T-helper 2 cell treated with Interferon-gamma antibody and Interleukin-4, amounts not matched to agents 100 ng/mL and 5 ng/mL, for 36 hours (primary cell): Measurements from ENCODE around the gene TMEM258. TPM values are rescaled to one million over a fixed set of nuclear protein-coding genes. Genes with fewer than 3 reads are reported as not detected.

Source experiments
- intact Hi-C: fragments of 100-400 bp; cut with micrococcal nuclease; formaldehyde crosslinking; loops from one replicate; pipeline ENCODE4 v1.15.1; 2023
- total RNA-seq: library from RNA; stranded (reverse); gene quantifications from 2 replicates; pipeline ENCODE4 v1.2.3, GENCODE V29; 2022

The TMEM258 gene
- total RNA-seq: 174 and 179 TPM in 2 replicates

GRCh38 chr11:61792310-61793082 lies at the start of gene TMEM258, which contains the start of gene FEN1:
TSS of gene TMEM258 (minus strand) at chr11:61792599. CDS start at chr11:61792558, 41 bp downstream.
TSS of gene FEN1 (plus strand) at chr11:61792911. CDS start at chr11:61795362, 2,451 bp downstream.
- intact Hi-C loops: loop anchor here (1.0 to 5.0 kb wide), 6 partner anchors 23 to 331 kb away; partner anchors contain the start of genes FADS2 and FTH1

DNA sequence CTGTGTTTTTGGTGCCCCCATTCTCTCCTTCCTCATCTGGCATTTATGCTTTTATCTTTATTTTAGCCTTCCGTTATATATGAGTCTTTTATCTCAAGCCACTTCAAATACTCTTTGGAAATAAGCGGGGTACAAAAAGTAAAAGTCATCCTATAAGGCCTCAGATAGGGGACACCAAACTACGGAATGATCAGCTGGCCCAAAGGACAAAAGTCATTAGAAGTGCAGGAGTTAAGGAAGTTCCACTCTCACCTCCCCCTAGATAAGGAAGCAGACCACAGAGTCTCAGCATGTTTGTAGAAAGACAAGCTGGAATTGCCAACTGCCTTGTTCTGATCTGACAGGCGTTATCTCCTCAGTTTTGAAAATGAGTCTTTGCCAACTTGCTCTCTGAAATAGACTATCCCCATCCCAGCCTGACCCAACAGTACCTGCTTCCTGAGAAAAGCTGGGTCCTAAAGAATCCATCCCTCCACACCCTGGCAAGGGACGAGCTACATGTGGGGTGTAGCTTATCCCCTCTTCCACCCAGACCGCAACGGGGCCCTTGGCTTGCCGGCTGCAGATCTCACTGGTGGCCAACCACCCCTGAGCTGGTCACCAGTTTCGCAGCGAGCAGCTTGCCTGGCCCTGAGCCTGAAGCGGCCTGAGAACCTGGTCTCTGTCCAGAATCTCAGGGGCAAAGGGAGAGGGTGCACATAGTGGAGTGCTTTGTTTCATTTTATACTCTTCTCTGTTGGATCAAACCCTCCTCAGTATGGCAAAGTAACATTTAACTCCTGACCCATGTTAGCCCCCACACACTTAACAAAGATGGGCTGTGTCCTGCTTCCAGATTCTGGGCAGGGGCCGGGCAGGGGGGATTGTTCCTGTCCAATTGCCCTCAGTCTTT lies 49.5 kb upstream of the TMEM258 start:
- intact Hi-C loops: no loop called here

DNA sequence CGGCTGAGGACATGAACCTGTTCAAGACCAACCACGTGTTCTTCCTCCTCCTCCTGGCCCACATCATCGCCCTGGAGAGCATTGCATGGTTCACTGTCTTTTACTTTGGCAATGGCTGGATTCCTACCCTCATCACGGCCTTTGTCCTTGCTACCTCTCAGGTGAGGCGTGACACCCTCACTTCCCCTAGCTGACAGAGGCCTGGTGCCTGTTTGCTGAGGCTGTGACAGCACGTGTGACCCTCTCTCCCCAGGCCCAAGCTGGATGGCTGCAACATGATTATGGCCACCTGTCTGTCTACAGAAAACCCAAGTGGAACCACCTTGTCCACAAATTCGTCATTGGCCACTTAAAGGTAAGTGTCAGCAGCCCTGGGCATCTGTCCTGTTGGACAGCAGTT lies 48.0 kb upstream of the TMEM258 start:
- intact Hi-C loops: no loop called here

DNA sequence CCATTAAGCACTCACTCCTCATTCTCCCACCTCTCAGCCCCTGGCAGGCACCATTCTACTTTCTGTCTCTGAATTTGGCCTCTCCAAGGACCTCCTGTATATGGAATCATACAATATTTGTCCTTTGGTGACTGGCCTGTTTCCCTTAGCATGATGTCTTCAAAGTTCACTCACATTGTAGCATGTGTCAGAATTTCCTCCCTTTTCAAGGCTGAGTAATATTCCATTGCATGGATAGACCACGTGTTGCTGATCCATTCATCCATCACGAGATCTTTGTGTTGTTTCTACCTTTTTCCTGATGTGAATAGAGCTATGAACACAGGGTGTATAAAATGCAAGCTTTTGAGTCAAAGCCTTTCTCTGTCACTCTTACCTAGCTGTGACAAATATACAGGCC lies 47.3 kb upstream of the TMEM258 start:
- intact Hi-C loops: no loop called here

DNA sequence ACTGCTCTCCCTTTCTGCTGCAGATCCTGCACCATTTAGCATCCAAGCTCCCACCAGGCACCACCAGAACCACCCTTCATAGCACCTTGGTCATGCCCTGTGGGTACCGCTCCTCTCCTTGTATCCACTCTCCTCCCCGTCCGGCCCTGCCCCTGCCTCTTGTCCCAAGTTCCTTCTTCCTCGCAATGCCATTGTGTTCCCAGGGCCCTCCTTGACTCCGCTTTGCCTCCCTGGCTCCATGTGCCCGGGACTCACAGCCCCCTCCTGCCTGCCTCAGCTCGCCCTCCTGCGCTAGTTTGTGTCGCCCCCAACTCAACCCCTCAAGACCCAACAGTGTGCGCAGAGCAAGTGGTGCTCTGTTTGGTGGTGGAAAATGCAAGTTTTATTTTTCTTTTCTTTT lies 46.5 kb upstream of the TMEM258 start:
- intact Hi-C loops: no loop called here

- intact Hi-C loops: no loop called here
These were observed 46.1 kb upstream of the TMEM258 start for GRCh38 chr11:61838501-61838900.

DNA sequence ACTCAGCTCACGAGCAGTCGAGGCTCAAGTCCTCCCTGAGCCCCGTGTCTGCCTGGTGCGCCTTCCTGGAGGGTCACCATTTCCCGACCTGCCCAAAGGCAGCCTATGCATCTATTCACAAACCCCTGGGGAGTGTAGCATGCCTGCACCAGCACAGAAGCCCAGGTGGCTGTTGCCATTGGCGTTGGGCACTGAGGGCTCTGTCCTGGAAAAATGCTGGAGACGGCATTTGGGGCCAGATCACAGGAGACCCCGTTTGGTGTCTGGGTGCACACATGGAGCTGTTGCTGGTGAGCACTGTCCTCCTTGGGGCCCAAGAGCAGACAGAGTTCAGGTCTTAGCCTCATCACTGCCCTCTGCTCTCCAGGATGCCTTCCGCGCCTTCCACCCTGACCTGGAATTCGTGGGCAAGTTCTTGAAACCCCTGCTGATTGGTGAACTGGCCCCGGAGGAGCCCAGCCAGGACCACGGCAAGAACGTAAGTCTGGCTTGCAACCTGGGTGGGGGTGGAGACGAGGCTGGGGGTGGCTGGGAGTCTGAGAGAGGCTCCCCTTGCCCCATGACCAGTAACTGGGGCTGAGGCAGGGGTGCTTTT lies 45.1 kb upstream of the TMEM258 start:
- intact Hi-C loops: no loop called here

DNA sequence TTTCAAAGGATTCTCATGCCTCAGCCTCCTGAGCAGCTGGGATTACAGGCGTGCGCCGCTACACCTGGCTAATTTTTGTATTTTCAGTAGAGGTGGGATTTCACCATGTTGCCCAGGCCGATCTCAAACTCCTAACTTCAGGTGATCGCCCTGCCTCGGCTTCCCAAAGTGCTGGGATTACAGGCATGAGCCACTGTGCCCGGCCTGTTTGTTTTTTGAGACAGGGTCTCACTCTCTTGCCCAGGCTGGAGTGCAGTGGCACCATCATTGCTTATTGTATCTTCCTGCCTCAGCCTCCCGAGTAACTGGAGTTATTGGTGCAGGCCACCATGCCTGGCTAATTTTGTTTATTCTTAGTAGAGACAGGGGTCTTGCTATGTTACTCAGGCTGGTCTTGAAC lies 43.8 kb upstream of the TMEM258 start:
- intact Hi-C loops: no loop called here

- intact Hi-C loops: loop anchor here (2.0 to 5.0 kb wide), 3 partner anchors 18 to 288 kb away; partner anchors contain the start of genes FADS1, FADS3 and INCENP
These were observed 42.1 kb upstream of the TMEM258 start for GRCh38 chr11:61834278-61835048.

GRCh38 chr11:61833926-61834277 lies 41.5 kb upstream of the TMEM258 start:
- intact Hi-C loops: loop anchor here (2.0 to 5.0 kb wide), 3 partner anchors 17 to 288 kb away; partner anchors contain the start of genes FADS1, FADS3 and INCENP

DNA sequence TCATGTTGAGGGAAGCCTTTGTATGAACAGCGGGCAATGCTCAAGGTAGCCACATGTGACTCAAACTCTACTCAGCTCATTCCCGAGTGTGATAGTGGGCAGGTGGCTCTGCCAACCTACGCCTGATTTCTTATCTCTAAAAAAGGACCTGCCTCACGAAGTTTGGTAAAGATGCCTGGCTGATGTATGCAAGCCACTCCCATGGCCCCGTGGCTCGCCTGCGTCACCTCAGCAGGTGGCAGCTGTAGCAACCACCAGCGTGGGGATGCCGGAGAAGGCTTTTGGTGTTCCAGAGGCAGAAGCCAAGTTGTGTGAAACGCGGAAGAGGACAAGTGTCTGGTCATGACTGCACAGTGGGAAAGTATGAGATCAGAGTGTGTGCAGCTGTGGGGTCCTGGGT lies 41.1 kb upstream of the TMEM258 start:
- intact Hi-C loops: loop anchor here (5.0 kb wide), 2 partner anchors 59 to 289 kb away; partner anchors contain the start of genes FADS3 and INCENP

DNA sequence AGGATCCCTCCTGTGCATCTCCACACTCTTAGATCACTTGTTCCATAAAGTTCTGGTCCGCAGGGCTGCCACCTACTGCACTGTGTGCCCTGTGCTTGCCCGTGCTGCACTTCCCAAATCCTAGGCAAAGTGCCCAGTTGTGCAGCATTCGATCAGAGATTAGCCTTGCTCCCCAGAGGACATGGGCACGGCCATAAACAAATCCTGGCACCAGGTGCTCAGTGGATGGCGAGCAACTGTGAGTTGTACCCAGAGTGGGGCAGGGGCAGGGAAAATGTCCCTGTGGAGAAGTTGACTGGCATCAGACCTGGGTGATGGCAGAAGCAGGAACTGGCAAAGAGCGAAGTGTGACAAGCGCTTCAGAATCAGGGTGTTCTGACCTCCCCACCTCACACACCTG lies 40.4 kb upstream of the TMEM258 start:
- intact Hi-C loops: loop anchor here (5.0 kb wide), 2 partner anchors 60 to 290 kb away; partner anchors contain the start of genes FADS3 and INCENP

GRCh38 chr11:61832207-61832606 lies 39.8 kb upstream of the TMEM258 start:
- intact Hi-C loops: loop anchor here (5.0 kb wide), 2 partner anchors 60 to 290 kb away; partner anchors contain the start of genes FADS3 and INCENP

DNA sequence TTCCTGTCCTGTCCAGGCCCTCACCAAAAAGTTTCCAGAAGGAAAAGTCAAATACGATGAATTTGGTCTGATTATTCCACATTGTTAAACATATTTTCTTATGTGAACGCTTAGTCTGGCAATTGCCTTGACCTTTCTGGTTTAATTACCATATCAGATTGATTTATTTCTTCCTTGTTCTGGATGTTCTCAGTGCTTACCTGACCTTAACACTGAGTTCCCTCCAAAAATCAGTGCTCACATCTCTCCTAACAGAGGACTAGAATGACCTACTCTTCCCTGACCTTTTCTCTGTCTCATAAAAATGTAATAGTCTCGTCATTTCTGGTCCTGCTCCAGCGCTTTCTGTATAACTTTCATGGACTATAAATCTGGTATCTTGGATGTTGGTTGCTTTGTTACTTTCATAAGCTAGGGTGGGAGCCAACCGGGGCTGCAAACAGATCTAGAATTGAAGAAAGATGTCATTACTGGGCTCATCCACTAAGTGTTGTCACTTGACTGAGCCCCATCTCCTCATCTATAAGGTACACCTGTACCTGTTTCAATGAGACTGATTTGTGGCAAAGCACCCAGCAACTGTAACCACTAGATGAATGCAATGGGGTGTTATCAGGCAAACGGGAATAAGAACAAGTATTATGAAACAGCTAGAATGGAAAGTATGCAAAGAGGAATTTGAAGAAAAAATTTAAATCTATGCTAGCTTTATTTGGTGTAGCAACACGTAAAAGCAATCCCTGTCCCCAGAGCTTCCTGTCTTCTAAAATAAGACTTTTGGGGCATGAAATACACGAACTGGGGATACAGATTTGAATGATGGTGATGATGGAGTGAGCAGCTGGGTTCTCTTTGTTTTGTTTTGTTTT lies 38.1 kb upstream of the TMEM258 start:
- intact Hi-C loops: loop anchor here (5.0 kb wide), 2 partner anchors 62 to 292 kb away; partner anchors contain the start of genes FADS3 and INCENP

- intact Hi-C loops: loop anchor here (5.0 kb wide), 2 partner anchors 62 to 292 kb away; partner anchors contain the start of genes FADS3 and INCENP
These were observed 37.4 kb upstream of the TMEM258 start for GRCh38 chr11:61829806-61830205.

- intact Hi-C loops: loop anchor here (1.0 kb wide), 2 partner anchors 12 to 37 kb away; partner anchors contain the start of genes FADS1, FEN1 and TMEM258
These were observed 36.4 kb upstream of the TMEM258 start for GRCh38 chr11:61828629-61829407.

DNA sequence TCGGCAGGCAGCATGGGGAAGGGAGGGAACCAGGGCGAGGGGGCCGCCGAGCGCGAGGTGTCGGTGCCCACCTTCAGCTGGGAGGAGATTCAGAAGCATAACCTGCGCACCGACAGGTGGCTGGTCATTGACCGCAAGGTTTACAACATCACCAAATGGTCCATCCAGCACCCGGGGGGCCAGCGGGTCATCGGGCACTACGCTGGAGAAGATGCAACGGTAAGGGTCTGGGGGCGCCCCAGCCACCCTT lies 35.9 kb upstream of the TMEM258 start:
- intact Hi-C loops: loop anchor here (1.0 kb wide), 2 partner anchors 11 to 36 kb away; partner anchors contain the start of genes FADS1, FEN1 and TMEM258

GRCh38 chr11:61827571-61828378 lies 35.4 kb upstream of the TMEM258 start, which contains the start of gene FADS2:
TSS of gene FADS2 (plus strand) at chr11:61828300. CDS start at chr11:61828391, 91 bp downstream.
- intact Hi-C loops: loop anchor here (1.0 kb wide), 3 partner anchors 10 to 35 kb away; partner anchors contain the start of genes FADS1, FEN1 and TMEM258
